ENCODE data around the gene CCDC175.

CCDC175 gene

GRCh38 chr14:59576332-59577294 is at the start of gene CCDC175:
Gene CCDC175 (minus strand): TSS chr14:59576812. CDS start chr14:59576775, 37 bp downstream.
- DNase-seq = peak; percentile 6 to 24

DNA sequence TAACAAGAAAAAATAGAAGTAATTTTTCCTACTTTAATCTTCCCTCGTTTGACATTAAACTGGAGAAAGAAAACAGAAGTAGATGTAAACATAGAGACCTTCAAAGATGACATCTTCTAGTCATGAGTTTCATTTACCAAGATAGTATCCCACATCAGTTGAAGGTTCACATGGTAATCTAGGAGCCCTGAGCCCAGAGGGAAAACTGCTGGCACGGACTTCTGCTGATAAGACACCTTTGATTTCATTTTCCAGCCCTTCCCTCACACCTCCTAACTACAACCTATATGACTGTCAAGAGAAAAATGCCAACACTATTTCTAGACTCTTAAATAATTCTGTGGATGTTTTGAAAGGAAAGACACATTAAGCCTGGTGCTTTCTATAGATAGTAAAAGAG is 46.0 kb upstream of the CCDC175 start:
- DNase-seq = no peak

GRCh38 chr14:59619061-59619460 is 42.4 kb upstream of the CCDC175 start:
- no peak for DNase-seq

DNA sequence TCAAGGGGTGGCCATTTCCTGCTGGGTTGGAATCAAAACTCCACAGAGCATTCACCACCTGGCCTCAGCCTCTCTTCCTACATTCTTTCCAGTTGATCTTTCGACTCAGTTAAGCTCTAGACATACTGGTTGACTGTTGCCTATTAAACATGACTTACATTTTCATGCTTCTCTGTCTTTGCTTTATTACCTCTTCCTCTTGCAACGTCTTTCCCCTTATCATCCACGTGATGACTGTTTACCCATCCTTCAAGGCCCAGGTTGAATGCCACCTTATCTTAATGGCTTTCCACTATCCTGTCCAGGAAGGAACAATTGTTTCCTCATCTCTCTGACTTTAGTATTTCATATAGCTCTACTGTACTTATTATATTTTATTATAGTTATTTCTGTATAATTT is 24.4 kb upstream of the CCDC175 start:
- DNase-seq = no peak

DNA sequence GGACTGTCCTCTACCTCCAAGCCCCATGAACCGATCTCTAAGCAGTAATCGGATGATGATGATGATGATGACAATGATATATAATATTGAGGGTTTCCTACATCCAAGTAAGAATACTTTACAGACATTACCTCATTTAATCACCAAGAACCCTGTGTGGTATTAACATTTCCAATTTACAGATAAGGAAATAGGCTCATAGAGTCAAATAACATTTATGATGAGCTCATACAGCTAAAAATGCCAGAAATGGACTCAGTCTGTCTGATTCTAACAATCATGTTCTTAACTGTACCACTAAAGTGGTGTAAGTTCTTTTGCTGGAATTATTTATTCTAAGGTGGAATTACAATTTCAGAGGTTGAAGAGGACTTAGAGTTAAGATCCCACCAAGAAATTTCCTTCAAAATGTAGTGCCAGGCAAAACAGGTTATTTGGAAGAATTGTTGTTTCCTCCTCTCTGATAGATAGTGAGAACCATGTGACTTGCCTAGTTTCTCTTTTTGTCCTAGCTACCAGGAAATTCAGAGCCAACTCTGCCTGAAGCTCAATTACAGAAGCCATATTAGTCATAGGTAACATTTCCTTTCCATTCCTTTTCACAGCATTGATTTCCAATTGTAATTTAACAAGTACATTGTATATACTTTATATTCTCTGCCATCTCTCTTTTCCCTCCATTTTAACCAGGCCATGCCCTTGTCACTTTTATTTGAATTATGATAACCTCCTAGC is 23.8 kb upstream of the CCDC175 start:
- DNase-seq = no peak

- DNase-seq = no peak
Observed at GRCh38 chr14:59595071-59595470, 18.5 kb upstream of the CCDC175 start.

- DNase-seq = no peak
Observed at GRCh38 chr14:59591641-59592370, 15.2 kb upstream of the CCDC175 start.

DNA sequence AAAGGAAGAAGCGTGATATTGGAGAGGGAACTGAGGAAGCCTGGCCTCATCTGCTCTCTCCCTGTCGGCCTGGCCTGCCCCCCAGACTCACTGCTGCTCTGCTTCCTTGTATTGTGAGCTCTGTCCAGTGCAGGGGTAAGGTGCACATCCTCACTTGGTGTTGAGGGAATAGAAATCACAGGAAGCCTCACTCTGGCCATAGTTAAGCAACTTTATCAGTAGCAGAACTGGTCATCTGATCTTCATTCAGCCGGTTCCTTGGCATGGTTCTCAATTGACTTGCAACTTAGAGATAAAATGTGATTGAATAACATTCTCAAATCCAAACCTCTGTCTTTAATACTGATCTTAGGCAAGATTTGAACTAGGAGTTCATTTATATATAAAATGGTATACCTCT is 11.5 kb upstream of the CCDC175 start:
- no peak for DNase-seq

DNA sequence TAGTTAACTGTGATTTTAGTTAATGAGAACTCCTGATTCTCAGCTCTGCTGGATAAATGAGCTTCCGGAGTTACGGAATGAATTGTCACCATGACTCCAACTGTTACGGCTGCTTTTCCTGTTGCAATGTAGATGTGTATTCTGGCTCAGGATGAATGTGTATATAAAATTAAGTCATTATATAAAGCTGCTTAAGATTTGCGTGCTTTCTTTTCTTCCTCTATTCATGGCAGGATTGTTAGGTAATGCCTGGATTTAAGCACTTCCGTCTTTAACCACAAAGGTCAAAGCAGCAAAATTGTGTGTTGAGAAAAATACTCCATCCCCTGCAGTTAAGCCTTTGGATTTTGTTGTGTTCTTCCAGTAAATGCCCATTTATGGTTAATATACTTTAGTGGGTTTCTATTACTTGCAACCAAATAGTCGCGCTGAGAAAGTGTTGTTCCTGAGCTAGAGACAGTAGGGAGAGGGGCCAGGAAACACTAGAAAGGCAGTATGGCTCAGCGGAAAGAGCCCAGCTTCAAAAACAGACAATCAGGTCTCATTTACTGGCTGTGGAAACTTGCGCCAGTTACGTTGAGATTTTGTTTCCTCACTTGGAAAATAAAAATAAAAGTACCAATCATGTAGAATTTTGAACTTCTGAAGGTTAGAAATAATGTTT is 9.4 kb upstream of the CCDC175 start:
- DNase-seq = no peak

- DNase-seq = no peak
Observed at GRCh38 chr14:59583755-59584154, 7.1 kb upstream of the CCDC175 start.

DNA sequence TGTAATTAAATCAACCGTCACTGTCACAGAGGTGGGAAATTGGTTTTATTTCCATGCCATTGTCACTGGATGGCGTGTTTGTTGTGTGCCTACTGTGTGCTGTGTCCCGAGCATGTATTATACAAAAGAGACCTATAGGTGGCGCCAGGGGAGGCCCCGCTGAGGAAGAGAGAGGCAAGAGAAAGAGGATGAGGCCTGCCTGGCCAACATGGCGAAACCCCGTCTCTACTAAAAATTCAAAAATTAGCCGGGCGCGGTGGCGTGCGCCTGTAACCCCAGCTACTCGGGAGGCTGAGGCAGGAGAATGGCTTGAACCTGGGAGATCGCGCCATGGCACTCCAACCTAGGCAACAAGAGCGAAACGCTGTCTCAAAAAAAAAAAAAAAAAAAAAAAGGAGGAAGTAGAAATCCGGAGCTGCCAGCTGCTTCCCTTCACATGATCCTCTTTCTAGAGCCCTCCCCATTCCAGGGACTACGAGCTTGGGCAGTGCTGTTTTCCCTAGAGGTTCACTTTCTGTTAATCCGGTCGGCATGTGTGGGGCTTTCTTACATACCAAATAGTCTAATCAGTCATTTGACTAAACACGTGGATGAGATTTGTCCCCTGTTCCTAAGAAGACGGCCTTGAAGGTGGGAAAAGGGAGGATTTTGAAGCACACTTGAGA is 6.4 kb upstream of the CCDC175 start:
- no peak for DNase-seq

DNA sequence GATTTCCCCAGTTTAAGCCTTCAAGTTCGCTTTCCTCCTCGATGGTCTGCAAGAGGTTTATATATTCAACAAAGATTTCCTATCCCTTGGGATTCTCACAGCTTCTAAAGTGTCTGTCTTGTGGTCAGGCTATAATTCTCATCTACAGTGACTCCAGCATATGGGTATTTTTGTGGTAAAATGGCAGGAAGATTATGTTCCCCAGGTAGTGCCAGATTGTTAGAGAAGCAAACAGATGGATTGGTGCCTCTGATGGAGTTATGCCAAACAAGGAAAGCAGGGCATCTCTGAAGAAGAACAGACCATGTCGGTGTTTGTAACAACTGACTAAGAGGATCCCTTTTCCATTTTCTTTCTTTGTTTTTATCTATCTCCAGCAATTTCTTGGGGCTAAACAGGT is 5.5 kb upstream of the CCDC175 start:
- no peak for DNase-seq

DNA sequence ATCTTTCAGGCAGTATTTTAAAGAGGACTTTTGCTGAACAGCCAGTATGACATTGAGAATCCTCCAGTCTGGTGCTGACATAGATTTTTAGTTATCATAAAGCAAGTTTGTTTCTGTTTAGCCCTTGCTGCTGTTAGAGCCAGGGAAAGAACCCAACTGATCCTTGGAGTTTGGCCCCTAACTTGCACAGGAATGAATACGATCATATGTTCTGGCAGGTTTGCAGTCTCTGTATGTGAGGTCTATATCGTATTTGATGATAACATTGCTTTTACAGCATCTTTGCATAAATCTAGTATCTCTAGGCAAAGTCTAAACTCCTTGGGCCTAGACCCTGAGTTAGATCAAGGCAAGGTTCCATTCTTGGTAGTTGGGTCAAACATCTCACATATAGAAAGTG is 4.3 kb upstream of the CCDC175 start:
- DNase-seq = no peak

DNA sequence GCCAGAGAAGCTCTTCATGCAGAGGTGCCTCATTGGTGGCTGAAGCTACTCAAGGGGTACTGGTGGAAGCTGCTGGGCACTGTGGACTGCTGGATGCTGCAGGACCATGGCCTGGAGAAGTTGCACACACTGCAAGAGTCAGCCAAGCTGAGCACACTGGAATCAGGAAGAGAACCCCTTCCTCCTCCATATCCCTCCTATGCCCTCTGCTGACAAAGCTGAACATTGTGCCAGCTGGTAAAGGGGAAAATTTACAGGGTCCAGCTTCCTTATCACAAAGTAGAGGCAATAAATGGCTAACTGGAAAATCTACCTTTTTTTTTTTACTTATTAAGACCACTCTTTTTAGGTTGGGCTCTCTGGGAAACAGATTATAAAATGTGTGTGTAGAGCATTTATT is 6.5 kb downstream of the CCDC175 start:
- peak in 1 of 2 experiments; percentile 6 for DNase-seq

- DNase-seq = no peak
Observed at GRCh38 chr14:59566725-59567124, 9.9 kb downstream of the CCDC175 start.

- DNase-seq = no peak
Observed at GRCh38 chr14:59566296-59566695, 10.3 kb downstream of the CCDC175 start.

GRCh38 chr14:59565087-59565486 is 11.5 kb downstream of the CCDC175 start:
- no peak for DNase-seq

GRCh38 chr14:59564366-59564765 is 12.2 kb downstream of the CCDC175 start:
- no peak for DNase-seq

GRCh38 chr14:59547310-59547709 is 29.3 kb downstream of the CCDC175 start:
- no peak for DNase-seq

DNA sequence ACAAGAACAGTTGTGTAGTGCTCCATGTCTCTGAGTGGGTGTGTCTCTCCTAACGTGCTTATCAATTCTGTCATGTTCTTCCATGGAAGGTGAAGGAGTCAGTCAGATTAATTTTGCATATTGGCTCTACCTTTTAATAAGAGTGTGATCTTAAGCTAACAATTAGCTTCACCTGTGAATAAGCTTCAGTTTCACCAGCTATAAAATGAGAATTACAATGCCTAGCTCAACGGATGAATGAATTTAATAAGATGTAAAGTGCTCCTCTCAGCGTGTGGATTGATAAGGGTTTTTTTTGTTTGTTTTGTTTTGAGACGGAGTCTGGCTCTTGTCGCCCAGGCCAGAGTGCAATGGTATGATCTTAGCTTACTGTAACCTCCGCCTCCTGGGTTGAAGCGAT is 32.7 kb downstream of the CCDC175 start:
- DNase-seq = no peak

GRCh38 chr14:59541731-59542130 is 34.9 kb downstream of the CCDC175 start:
- no peak for DNase-seq

DNA sequence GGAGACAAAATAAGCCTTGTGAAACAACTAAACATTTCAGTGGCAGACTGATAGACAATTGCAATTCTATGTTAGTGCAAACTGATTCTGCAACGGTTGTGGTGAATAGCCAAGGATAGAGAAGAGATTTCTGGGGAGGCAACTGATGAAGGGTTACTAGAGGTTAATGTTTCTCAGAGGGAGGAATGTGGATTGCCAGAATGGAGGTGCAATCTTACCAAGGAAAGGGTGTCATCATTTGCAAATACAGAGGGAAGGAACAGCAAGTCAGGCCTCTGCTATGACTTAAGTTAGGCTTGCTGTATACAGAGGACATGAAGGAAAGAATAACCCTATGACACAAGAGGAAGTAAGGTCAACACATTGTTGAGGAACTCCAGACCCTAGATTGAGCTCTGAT is 35.8 kb downstream of the CCDC175 start:
- no peak for DNase-seq

All from SW 1271 (cell line).